Measurements from ENCODE around the gene VPS52. TPM values are rescaled to one million over a fixed set of nuclear protein-coding genes. Genes with fewer than 3 reads are reported as not detected.
A peak's percentile ranks its signal among the peaks of the same experiment; 100 is the strongest.
"Not testable (repeated sequence)": the region's sequence is repeated elsewhere in the genome, so short reads cannot be mapped to it uniquely, and the experiment has no call there.

Gene VPS52
- total RNA-seq, 1 donor from 2014 or later: 62.5 TPM

DNA sequence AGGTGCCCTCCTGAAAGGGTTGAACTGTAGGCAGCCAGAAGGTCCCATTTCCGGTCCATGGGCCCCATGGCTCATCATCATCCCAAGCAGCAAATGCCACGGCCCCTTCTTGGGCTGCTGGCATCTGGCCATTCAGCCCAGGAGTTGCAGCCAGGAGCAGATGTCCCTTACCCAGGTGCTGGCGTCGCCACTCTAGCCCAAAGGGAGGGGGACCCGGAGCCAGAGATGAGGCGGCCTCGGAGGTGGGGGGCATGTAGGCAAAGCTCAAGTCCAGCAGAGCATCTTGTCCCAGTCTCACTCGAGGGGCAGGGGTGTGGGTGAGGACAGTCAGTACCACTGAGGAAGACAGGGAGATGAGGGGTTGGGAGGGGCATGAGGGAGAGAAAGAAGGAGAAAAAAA lies 33.4 kb upstream of the VPS52 start:
- no peak for DNase-seq (ENCODE audit: low spot score)

DNA sequence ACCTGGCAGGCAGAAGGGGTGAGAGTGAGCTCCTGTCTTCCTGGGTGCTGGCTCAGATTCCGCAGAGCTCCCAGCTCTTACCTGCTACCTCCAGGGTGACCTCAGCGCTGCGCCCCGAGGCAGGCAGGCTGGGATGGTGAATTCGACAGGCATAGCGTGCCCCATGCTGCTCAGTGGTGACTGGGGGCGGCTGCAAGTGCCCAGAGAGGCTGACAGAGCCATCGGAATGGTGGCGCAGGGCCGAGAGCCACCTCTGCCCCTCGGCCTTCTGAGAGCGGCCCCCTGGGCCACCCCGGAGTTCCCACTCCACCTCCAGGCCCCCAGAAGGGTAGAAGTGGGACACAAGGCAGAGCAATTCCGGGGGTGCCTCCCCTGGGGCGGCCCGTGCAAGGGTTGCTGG lies 32.5 kb upstream of the VPS52 start:
- DNase-seq (ENCODE audit: low spot score): no peak

DNA sequence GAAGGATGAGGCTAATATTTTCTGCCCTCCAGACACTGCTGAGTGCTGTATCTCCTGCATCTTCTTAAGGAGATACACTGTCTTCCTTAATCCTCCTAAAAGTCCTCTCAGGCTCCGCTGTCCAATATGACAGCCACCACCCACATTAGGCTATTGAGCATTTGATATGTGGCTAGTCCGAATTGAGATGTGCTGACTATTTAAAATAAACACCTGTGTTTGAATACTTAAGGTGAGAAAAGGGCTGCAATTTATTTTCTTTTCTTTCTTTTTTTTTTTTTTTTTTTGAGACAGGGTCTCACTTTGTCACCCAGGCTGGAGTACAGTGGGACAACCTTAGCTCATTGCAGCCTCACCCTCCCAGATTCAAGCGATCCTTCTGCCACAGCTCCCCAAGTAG lies 30.2 kb upstream of the VPS52 start:
- no peak for DNase-seq (ENCODE audit: low spot score)

DNA sequence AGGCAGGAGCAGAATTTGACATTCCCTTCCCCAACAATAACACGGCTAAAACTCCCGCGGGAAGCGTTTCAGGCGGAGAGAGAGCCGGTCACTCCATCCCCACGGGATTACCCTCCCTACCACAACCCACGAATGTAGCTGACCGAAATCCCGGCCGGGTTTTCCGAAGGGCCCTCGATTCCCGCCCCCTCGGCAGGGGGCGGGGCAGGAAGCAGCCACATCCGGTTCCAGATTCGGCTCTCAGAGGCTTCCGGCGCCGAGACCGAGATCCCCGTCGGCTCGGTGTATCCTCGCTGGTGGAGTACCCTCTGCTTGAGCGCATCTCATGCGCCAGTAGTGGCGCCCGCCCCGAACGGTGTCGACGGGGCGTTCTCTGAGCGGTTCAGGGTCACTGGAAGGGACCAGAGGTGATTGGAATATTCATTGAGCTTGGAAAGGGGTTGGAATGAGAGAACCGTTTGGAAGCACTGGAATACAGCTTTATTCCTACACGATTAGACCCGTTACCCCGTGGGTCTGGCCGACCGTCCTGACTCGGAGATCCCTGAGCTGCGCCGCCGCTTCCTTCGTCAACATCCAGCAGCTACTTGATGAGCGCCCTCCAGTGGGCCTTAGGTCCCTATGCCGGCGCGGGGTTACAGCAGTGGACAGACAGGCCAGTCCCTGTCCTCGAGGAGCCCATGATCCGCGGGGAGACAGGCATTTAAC lies 27.7 kb upstream of the VPS52 start:
- DNase-seq (ENCODE audit: low spot score): peak; percentile 94

DNA sequence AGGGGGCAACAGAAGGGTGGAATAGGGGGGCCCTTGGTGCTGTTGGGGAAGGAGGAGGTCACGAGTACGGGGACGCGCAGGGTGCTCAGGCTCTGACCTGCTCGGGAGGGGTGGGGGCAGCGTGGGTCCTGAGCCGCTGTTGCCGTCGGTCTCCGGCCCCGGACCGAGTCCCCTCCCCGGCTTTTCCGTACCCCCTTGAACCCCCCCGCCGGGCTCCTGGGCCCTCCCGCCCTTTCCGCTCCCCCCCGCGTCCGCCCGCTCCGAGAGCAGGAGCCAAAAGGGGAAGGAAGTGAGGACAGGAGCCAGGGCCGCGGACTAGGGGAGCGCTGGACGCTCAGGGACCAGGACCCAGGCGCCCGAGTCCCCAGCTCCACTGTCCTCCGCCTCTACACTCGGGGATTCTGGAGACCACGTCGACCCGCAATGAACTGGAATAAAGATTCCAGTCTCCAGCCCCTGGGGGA lies 27.1 kb upstream of the VPS52 start, which contains the start of gene RGL2:
Gene RGL2, minus strand, starts transcription at position 170 of the 464 bp plus-strand sequence. CDS start 332 bp downstream, outside the sequence.
- DNase-seq (ENCODE audit: low spot score): peak; percentile 78

DNA sequence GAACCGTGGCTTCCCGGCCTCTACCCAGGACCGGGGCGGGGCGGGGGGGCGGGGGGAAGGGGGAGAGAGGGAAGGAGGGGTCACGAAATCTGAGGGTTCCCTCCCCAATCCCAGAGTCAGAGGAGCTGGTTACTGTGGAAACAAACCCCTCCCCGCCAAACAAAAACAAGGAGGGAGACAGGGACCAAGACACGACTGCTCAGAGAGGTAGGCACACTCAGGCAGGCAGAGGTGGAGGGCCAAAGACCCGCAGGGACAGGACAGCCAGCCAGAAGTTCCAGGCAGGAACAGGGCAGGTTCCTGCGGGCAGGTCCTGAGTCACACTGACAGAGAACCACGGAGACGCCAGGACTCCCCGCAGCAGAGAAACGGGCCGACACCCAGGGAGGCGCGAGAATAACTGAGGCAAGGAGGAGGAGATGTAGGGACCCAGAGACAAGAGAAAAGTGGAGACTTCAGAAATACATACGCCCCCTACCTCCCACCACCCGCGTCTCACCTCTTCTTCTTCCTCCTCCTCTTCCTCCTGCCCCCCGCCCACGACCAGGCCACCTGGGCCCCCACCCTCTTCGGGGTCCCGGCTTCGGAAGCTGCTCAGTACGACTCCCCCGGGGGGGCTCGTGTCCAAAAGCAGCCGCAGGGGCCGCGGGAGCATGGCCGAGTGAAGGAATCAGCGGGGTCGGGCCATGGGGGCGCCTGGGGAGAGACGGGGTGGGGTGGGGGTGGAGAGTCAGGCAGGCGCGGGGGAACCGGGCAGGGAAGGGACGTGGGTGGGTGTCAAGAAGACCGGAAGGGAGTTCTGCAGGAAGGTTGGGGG lies 26.5 kb upstream of the VPS52 start:
- peak; percentile 76 for DNase-seq (ENCODE audit: low spot score)

DNA sequence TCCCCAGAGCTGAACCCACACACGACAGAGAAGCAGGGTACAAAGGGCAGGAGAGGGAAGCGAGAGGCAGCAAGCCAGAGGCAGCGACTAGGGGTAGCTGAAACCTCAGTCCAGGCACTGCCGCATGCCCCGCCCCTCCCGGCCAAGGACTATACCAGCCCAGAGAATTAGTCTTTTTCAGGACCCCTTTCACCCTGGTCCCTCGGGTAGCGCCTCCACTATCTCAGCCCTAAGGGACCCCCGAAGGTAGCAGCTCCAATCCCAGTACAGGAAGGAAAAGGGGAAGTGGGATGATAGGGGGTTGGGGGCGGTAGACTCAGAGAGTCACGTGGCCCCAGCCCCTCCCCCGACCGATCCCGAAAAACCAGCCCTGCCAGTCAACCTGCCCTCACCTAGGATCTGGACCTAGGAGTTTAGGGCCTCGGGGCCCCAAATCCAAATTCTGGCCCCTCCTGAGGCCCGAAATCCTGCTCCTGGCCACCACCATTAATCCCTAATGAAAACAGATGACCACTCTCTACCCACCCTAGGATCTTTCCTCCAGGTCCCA lies 25.8 kb upstream of the VPS52 start:
- DNase-seq (ENCODE audit: low spot score): peak; percentile 58

DNA sequence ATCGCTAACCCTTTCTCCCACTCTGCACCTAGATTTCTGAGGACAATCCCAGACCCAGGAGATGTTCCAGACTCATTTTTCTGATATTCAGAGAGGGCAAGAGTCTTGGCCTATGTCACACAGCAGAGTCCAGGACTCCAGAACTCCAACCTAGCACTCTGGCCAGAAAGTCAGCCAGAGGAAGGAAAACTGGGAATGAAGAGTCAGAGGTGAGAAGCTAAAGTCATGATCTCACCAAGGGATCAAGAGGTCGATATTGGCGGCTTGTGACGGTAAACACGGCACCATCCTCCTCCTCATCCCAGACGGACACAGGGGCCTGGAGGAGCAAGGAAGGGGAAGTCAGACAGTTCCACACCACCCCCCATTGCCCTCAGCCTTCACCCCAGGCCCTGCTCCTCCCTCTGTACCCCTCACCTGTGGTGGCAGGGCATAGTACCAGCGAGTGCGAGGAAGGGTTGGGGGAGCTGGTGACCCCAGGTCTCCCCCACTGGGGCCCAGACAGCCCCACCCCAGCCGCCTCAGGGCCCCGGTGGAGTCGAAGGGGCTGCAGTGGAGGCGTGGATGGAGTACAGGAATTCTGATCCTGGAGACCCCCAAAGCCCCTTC lies 25.2 kb upstream of the VPS52 start:
- DNase-seq (ENCODE audit: low spot score): no peak

DNA sequence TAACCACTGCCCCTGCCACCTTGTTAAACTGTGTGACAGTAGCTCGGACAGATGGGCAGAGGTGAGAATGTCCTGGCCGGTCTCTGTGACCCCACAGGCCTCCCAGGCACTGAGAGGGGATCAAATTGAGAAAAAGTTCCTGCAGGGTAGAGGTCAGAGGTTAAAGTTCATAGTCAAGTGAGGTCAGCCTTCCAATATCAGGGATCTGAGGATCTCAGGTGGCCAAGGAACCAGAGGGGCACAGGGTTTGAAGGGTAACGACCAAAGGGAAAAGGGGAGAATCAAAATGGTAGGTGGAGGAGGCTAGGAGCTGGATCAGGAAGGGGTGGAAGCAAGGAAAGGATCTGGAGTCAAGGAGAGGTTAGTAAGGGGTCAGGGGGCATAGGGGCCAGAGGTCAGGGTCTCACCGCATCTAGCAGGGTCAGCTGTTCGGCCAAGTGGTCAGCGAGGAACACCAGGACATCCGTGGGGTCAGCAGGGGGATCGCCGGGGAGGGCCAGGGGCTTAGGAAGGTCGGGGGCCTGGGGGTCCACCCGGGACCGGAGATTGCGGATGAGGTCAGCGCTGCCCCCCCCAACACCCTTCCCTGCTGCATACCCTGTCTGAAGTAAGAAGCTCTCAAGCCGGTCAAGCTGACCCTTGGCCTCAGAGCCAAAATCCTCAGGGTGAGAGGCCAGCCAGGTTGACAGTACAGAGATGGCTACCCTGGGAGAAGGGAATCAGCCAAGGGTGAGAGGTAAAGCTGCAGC lies 24.1 kb upstream of the VPS52 start:
- DNase-seq (ENCODE audit: low spot score): no peak

DNA sequence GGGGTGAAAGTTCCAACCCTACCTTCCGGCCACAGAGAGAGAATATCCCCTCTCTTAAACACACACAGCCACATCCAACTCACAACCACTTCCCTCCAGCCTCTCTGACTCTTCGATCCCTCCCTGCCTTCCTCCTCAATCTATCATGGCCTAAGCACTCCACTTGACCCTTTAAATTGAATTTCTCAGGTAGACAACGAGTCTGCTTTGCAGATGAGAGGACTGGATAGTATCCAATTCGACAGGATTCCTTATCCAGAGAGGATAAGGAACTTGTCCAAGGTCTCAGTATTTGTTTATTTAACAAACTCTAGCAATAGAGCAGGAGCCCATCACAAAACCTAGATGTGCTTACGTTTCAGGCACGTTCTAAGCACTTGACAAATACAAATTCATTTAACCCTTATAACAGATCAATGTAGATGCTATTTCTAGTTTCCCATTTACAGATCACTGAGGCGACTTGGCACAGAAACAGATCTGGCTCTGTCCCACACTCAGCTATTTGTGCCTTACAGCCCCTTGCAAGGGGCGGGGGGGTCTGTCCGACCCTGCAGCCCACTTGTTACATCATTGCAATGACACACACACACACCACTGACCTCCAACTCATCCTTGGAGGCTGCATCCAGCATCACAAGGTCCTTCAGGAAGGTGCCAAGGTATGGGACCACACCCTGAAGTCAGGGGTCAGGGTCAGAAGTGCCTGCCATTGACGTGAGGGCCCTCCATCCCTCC lies 22.6 kb upstream of the VPS52 start:
- no peak for DNase-seq (ENCODE audit: low spot score)

DNA sequence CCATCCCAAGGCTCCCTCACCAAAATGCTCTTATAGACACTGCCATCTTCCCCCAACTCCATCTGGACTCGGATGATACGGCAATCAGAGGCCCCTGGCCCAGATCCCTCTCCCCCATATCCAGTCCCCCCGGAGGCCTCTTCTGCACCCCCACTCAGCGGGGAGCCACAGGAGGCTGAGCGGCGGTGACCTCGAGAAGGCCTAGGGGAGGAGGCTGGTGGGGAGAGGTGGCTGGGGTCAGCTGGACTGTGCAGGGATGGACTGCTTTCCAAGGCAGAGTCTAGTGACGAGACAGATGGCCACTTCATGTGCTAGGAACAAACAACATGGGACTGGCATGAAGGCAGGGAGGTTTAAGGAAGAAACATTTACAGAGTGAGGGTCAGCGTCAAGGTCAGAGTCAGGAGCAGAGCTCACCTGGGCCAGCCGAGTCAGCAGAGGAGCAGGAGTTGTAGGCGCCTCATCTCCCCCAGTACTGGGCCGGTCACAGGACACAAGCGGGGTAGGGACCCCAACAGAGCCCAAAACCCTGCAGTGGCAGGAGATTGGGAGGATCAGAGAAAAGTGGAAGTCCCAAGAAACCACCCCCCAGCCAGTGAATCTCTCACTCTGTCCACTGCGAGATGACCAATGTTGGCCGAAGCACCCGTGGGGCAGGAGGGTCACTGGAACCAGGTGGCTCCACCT lies 21.5 kb upstream of the VPS52 start:
- DNase-seq (ENCODE audit: low spot score): no peak

DNA sequence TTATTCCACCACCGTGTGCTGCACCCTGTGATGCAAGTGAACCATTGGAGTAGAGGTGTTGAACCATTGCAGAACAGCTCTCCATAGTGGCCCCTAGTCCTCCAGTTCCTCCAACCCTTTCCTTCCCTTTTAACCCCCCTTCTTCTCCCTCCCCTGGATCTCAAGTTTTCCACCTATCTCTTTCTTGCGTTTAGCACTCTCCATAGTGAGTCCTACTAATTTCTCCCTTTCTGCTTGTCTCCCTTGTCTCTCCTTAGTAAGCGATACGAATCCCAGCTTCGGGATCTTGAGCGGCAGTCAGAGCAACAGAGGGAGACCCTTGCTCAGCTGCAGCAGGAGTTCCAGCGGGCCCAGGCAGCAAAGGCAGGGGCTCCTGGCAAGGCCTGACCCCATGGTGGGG lies 18.8 kb upstream of the VPS52 start:
- DNase-seq (ENCODE audit: low spot score): no peak

DNA sequence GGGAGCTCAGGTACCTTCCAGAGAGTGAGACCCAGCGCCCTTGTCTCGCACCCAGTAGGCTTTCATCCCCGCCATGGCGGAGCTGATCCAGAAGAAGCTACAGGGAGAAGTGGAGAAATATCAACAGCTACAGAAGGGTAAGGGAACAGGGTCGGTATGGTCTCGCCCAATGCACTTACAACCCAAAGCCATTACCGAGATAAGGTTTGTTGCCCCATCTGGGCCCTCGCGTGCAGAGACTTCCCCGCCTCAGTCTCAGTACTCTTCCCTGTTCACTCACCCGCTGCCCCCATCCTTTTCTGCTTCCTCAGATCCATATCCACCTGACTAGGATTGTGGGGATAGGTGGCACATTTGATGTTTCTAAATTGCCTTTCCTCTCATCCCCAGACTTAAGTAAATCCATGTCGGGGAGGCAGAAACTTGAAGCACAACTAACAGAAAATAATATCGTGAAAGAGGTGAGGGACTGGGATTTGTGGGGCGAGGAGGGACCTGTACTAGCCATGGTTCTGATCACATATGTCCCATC lies 18.2 kb upstream of the VPS52 start:
- no peak for DNase-seq (ENCODE audit: low spot score)

DNA sequence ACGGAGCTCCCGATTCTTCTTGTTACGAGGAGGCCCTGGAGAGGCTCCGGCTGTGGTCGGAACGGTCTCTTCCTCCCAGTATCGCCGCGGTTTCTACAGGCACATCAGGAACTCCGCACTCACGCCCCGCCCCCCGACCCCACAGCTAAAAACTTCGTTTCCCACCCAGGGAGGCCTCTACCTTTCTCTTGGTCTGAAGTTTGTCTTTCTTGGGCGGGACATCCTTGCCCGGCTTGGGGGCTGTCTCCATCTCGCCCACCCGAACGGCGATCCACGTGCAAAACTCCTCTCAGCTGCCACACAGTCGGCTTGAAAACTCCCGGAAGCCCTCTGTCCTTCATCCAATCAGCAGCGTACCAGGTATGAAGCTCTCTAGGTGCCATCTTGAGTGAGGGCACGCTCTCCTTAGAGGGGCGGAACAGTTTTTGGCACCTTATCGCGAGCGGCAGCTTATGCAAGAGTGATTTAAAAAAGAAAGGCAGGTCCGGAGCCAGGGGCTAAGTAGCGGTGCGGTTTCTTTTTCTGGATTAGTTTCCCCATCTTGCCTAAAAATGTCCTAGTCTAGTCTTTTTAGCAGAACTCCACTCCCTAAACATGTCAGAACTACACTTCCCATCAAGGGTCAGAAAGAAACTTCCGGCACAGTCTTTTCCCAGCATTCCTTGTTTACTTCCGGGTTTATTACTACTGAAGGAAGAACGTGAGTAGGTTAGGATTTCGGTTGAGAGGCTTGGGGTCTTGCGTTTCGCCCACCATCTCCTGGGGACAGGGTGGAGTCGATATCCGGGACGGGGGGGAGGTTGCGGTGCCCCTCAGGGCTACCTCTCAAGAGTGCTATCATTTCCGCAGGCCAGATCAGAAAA lies 17.5 kb upstream of the VPS52 start, which contains the start of the genes PFDN6 and WDR46:
Gene PFDN6, plus strand, starts transcription at position 681 of the 863 bp plus-strand sequence. CDS start 256 bp downstream, outside the sequence.
Gene WDR46, minus strand, starts transcription at position 319 of the 863 bp plus-strand sequence. Its CDS starts 69 bp downstream, at position 250.
- peak; percentile 85 for DNase-seq (ENCODE audit: low spot score)

DNA sequence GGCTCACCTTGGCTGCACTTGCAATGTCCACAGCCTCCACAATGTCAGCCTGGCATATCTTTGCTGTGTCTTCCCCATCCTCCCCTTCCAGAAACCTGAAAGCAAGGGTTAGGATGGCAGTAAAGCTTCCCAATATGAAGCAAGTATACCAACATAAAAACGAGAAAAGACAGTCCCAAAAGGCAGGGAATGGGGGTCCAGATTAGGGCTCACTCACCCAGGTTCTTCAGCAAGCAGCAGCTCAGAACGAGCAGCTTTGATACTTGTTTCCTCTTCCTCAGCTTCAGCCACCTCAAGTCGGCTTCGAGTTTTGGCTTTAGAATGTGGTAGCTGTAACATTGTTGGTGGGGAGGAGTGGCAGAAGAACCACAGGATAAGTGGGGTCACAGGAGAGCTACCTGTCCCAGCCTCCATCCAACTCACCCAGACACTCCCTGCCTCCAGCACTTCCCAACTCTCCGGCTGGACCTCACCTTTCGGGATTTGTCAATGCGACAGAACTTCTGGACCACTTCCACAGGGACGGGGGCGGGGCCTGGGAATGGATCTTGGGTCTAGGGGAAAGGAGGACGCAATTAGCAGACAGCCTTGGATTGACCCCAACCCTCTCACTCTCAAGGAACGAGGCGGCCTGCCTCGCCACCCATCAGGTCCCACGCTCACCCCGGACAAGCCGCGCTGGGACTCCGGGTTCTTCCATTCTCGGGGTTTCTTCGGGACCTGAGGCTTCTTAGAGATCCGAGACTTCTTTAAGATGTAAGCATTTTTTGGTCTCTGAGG lies 16.7 kb upstream of the VPS52 start:
- DNase-seq (ENCODE audit: low spot score): no peak

DNA sequence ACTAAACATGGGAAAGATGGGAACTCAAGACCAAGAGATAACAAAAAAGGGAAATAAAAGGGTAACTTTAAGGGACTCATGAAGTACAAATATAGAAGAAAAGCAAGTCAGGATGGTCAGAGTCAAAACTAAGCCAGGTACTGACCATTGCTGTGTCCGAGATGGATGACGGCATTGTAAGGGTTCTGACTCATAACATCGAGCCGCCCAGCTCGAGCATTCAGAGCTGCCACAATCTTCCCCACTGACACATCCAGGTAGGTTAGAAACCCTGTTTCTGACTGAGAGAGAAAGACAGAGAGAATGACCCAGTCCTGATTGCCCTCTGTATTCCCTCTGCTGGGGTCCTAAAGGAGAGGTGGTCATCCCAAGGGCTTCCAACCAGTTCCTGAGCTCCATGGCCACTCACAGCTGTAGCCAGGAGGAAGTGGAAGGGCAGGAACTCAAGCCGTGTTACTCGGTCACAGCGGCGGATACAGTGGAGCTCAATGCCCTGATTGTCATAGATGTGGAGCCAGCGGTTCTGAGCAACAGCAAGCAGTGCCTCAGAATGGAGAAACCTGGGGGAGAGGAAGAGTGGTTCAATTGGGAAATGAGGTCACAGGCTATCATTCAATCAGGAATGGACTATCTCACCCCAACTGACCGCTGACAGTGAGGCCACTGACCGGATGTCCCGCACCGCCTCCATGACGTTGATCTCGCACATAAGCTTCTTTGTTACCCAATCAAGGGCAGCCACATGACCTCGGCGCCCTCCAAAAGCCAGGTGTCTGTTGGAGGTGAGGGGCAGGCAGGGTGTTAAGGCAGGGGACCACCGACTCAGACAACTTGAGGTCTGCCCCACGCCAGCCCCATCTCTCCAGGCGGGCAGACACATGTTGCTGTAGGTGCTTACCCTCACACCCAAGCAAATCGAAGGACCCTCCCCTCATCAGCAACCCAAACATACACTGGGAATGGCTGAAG lies 15.6 kb upstream of the VPS52 start:
- DNase-seq (ENCODE audit: low spot score): no peak

DNA sequence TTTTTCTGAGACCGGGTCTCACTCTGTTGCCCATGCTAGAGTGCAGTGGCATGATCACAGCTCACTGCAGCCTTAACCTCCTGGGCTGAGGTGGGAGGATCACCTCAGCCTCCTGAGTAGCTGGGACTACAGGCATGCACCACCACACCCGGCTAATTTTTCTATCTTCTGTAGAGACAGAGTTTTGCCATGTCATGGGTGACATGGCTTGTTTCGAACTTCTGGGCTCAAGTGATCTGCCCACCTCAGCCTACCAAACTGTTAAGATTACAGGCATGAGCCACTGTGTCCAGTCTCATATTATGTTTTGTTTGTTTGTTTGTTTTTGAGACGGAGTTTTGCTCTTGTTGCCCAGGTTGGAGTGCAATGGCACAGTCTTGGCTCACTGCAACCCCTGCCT lies 13.5 kb upstream of the VPS52 start:
- not testable (repeated sequence) for DNase-seq (ENCODE audit: low spot score)

All from mucosa of gallbladder (tissue), 1 donor.